ENCODE data around the gene FBXO30.
A peak's percentile ranks its signal among the peaks of the same experiment; 100 is the strongest.

FBXO30 gene

GRCh38 chr6:145758113-145758512 lies 56.5 kb downstream of the FBXO30 start:
- no peaks in the 10 kb centered on the region for H3K9me3 ChIP-seq (replicated peaks in 1 of 11)
- H4K20me1 ChIP-seq, result no peaks in the 10 kb centered on the region
- no peaks in the 10 kb centered on the region for H3K36me3 ChIP-seq
- no peak overlapping the region for H3K4me3 ChIP-seq
- no peaks in the 10 kb centered on the region for H3K27me3 ChIP-seq
- H3K9ac ChIP-seq, result no peak overlapping the region
- no peak for TF ChIP-seq Cebpa-rat (IDR thresholded peaks at IDR 0.05)
- no peak overlapping the region for H3K27ac ChIP-seq
- peaks cover 0 to 12% (median 7%) of the 10 kb centered on the region in 10 experiments; a peak in 13 of 20 replicates for H3K4me1 ChIP-seq
- no peak overlapping the region for H3K4me2 ChIP-seq

GRCh38 chr6:145756170-145756662 lies 58.4 kb downstream of the FBXO30 start:
- Histone ChIP-seq H4K20me1 (no peaks in the 10 kb centered on the region), H3K9ac (no peak overlapping the region), H3K27ac (peak overlapping the region in 1 of 11 experiments; percentile 16; a peak in 2 of 22 replicates), H3K4me2 (peak overlapping the region in 7 of 11 experiments; percentile 7 to 56 (median 32); a peak in 7 of 22 replicates), H3K9me3 (replicated peaks in 1 of 11) (no peaks in the 10 kb centered on the region), H3K27me3 (no peaks in the 10 kb centered on the region), H3K36me3 (no peaks in the 10 kb centered on the region), H3K4me1 (peaks cover 0 to 12% (median 7%) of the 10 kb centered on the region in 10 experiments; a peak in 12 of 20 replicates), H3K4me3 (no peak overlapping the region)
- TF ChIP-seq Cebpa-rat (IDR thresholded peaks at IDR 0.05), result peak in 2 of 11 experiments; percentile 31 to 50; a peak in 4 of 22 replicates

GRCh38 chr6:145755682-145756081 lies 58.9 kb downstream of the FBXO30 start:
- TF ChIP-seq Cebpa-rat (IDR thresholded peaks at IDR 0.05), result no peak
- H3K9ac ChIP-seq, result no peak overlapping the region
- H3K27ac ChIP-seq, result no peak overlapping the region
- no peaks in the 10 kb centered on the region for H3K9me3 ChIP-seq (replicated peaks in 1 of 11)
- peaks cover 0 to 12% (median 7%) of the 10 kb centered on the region in 10 experiments; a peak in 12 of 20 replicates for H3K4me1 ChIP-seq
- no peaks in the 10 kb centered on the region for H3K27me3 ChIP-seq
- H3K4me3 ChIP-seq, result no peak overlapping the region
- peak overlapping the region in 4 of 11 experiments; percentile 7 to 56 (median 26); a peak in 3 of 22 replicates for H3K4me2 ChIP-seq
- H3K36me3 ChIP-seq, result no peaks in the 10 kb centered on the region
- no peaks in the 10 kb centered on the region for H4K20me1 ChIP-seq

GRCh38 chr6:145752638-145753037 lies 62.0 kb downstream of the FBXO30 start:
- Histone ChIP-seq H3K36me3 (no peaks in the 10 kb centered on the region), H3K27ac (no peak overlapping the region), H3K9me3 (replicated peaks in 1 of 11) (0 out of 22 replicates have a peak, but pooled peaks cover 0 to 4% (median 0%) of the 10 kb centered on the region in 11 experiments), H3K4me2 (no peak overlapping the region), H3K9ac (no peak overlapping the region), H3K4me3 (no peak overlapping the region), H4K20me1 (no peaks in the 10 kb centered on the region), H3K27me3 (no peaks in the 10 kb centered on the region), H3K4me1 (peaks cover 0 to 18% (median 9%) of the 10 kb centered on the region in 10 experiments; a peak in 13 of 20 replicates)
- no peak for TF ChIP-seq Cebpa-rat (IDR thresholded peaks at IDR 0.05)

GRCh38 chr6:145749632-145750031 lies 65.0 kb downstream of the FBXO30 start:
- TF ChIP-seq Cebpa-rat (IDR thresholded peaks at IDR 0.05), result no peak
- H3K9ac ChIP-seq, result no peak overlapping the region
- peak overlapping the region in 3 of 11 experiments; percentile 9 to 59 (median 31); a peak in 2 of 22 replicates for H3K27ac ChIP-seq
- H3K4me2 ChIP-seq, result peak overlapping the region in 5 of 11 experiments; percentile 7 to 55 (median 25); a peak in 6 of 22 replicates
- 0 out of 22 replicates have a peak, but pooled peaks cover 0 to 6% (median 0%) of the 10 kb centered on the region in 11 experiments for H3K9me3 ChIP-seq (replicated peaks in 1 of 11)
- H4K20me1 ChIP-seq, result no peaks in the 10 kb centered on the region
- H3K36me3 ChIP-seq, result no peaks in the 10 kb centered on the region
- H3K4me1 ChIP-seq, result peaks cover 0 to 7% (median 3%) of the 10 kb centered on the region in 10 experiments; a peak in 3 of 20 replicates
- no peaks in the 10 kb centered on the region for H3K27me3 ChIP-seq
- no peak overlapping the region for H3K4me3 ChIP-seq

- Histone ChIP-seq H3K27ac (no peak overlapping the region), H3K27me3 (no peaks in the 10 kb centered on the region), H3K36me3 (no peaks in the 10 kb centered on the region), H3K4me2 (no peak overlapping the region), H4K20me1 (no peaks in the 10 kb centered on the region), H3K4me3 (no peak overlapping the region), H3K9ac (no peak overlapping the region), H3K9me3 (replicated peaks in 1 of 11) (0 out of 22 replicates have a peak, but pooled peaks cover 0 to 6% (median 0%) of the 10 kb centered on the region in 11 experiments), H3K4me1 (peaks cover 0 to 7% (median 3%) of the 10 kb centered on the region in 10 experiments; a peak in 3 of 20 replicates)
- no peak for TF ChIP-seq Cebpa-rat (IDR thresholded peaks at IDR 0.05)
Measured at GRCh38 chr6:145745861-145746260, 68.7 kb downstream of the FBXO30 start.

- TF ChIP-seq Cebpa-rat (IDR thresholded peaks at IDR 0.05), result no peak
- H3K9me3 ChIP-seq (replicated peaks in 1 of 11), result peaks cover 0 to 15% (median 5%) of the 10 kb centered on the region in 11 experiments; a peak in 9 of 22 replicates
Measured at GRCh38 chr6:145744619-145745018, 70.0 kb downstream of the FBXO30 start.

More at GRCh38 chr6:145744619-145745018, 70.0 kb downstream of the FBXO30 start:
- H3K27me3 ChIP-seq, result no peaks in the 10 kb centered on the region
- no peak overlapping the region for H3K9ac ChIP-seq
- H3K4me1 ChIP-seq, result peaks cover 0 to 3% (median 1%) of the 10 kb centered on the region in 10 experiments; a peak in 3 of 20 replicates
- no peak overlapping the region for H3K4me2 ChIP-seq
- H3K36me3 ChIP-seq, result no peaks in the 10 kb centered on the region
- no peak overlapping the region for H3K27ac ChIP-seq
- no peaks in the 10 kb centered on the region for H4K20me1 ChIP-seq
- H3K4me3 ChIP-seq, result no peak overlapping the region

All from BLaER1 treated with 17β-estradiol and CSF1 and Interleukin-3, amounts not matched to agents 10 nM and 100 nM (cell line).